Gastroesophageal sphincter (tissue), 3 donors: ENCODE data around the gene KLHDC3.

ENCODE experiments used
- CTCF ChIP-seq, 4 experiments: fragments of 200-600 bp in 2 of 4; fragments of 450-650 bp in 2 of 4; sonication (generic) in 1 of 4; IDR thresholded peaks; one replicate each; pipeline ENCODE4 v1.5.1; 2017 to 2019; ENCODE audit warnings: antibody characterized with exemption in 4 of 4, mild to moderate bottlenecking in 2 of 4, moderate library complexity in 2 of 4
- EP300 ChIP-seq: sonication (generic); formaldehyde crosslinking; IDR thresholded peaks from one replicate; pipeline ENCODE4 v1.6.1; 2017; ENCODE audit warnings: antibody characterized with exemption, mild to moderate bottlenecking
- POLR2AphosphoS5 ChIP-seq: sonication (generic); formaldehyde crosslinking; IDR thresholded peaks from one replicate; pipeline ENCODE4 v1.6.1; 2017; ENCODE audit warnings: antibody characterized with exemption

DNA sequence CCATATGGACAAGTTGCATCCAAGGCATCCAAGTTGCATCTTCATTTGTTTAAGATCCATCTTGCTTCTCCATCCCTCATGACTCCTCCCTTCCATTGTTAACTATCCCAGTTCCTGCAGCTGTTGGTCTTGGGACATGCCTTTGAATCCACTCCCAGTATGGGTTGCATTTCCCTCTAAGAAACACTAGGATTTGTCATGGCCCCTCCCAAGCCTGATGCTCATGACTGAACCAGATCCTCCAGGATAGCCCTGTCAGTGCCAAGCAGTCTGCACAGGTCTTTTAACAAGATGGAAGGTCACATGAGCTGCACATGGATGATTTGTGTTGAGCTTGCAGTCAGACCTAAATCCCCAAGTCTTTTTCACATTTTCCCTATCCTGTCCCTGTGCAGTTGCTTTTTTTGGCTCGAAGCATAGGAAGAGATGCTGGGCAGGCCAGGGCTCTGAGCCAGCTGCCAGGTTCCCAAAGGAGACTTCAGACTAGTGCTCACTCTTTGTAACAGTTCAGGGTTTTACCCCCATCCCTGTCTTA is 25.5 kb upstream of the KLHDC3 start:
- TF ChIP-seq CTCF (IDR thresholded peaks at IDR 0.05) (no peak), EP300 (no peak), POLR2AphosphoS5 (no peak)
